HepG2 (cell line): ENCODE data around the gene ZBTB22. TPM values are rescaled to one million over a fixed set of nuclear protein-coding genes. Genes with fewer than 3 reads are reported as not detected.
A peak's percentile ranks its signal among the peaks of the same experiment; 100 is the strongest.

Experiments
- ATF1 ChIP-seq: IDR thresholded peaks from 2 replicates; pipeline ENCODE4 v1.6.1; 2016; ENCODE audit warnings: mild to moderate bottlenecking, control low read depth
- BCL6 ChIP-seq: IDR thresholded peaks from 2 replicates; pipeline ENCODE4 v1.6.1; 2016; ENCODE audit warnings: missing genetic modification reagents, missing compliant biosample characterization
- HHEX ChIP-seq: IDR thresholded peaks from 2 replicates; pipeline ENCODE4 v1.6.1; 2016; ENCODE audit warnings: control low read depth
- MYC ChIP-seq: sonication (generic); formaldehyde crosslinking; IDR thresholded peaks from 2 replicates; pipeline ENCODE4 v1.9.0; 2021; ENCODE audit warnings: missing genetic modification reagents, borderline replicate concordance
- TBX3 ChIP-seq: fragments of 450-650 bp; IDR thresholded peaks from 2 replicates; pipeline ENCODE4 v1.6.1; 2017; ENCODE audit warnings: antibody characterized with exemption, mild to moderate bottlenecking, inconsistent platforms, borderline replicate concordance
- ZNF33A ChIP-seq: sonication (generic); formaldehyde crosslinking; IDR thresholded peaks from 2 replicates; pipeline ENCODE4 v1.5.1; 2020; ENCODE audit warnings: missing genetic modification reagents, mild to moderate bottlenecking, moderate library complexity, borderline replicate concordance
- ZNF451 ChIP-seq: sonication (generic); formaldehyde crosslinking; IDR thresholded peaks from 2 replicates; pipeline ENCODE4 v1.5.0; 2020; ENCODE audit warnings: mild to moderate bottlenecking, missing genetic modification reagents
- ZNF496 ChIP-seq: sonication (generic); formaldehyde crosslinking; IDR thresholded peaks from 2 replicates; pipeline ENCODE4 v1.8.1; 2023; ENCODE audit warnings: mild to moderate bottlenecking, moderate library complexity, missing genetic modification reagents; ENCODE audit not compliant: insufficient replicate concordance
- polyA plus RNA-seq, 8 experiments: library from polyadenylated mRNA; depleted of rRNA in 3 of 8; stranded (reverse) in 7 of 8; unstranded in 1 of 8; fragments of >200 nt; fragmentation: Illumina TruSeq in 4 of 8; extraction: Trizol in 4 of 8; gene quantifications; 2 replicates each; pipeline versions ENCODE4 v1.2.1 to v1.2.3, GENCODE V29; 2011 to 2016; ENCODE audit warnings: low read depth in 4 of 8, missing spikeins in 1 of 8, mixed read lengths in 1 of 8; ENCODE audit not compliant: insufficient read depth in 1 of 8
- total RNA-seq, 5 experiments: library from RNA; depleted of rRNA; stranded (reverse); fragments of >200 nt; fragmentation: Illumina TruSeq; extraction: Trizol; gene quantifications; 2 replicates each; pipeline ENCODE4 v1.2.3, GENCODE V29; 2016; ENCODE audit warnings: low read depth in 1 of 5
- TF ChIP-seq, protein P1 (sequence below): sonication (generic); formaldehyde crosslinking; IDR thresholded peaks from 2 replicates; pipeline ENCODE4 v1.8.1; 2023; ENCODE audit warnings: mild to moderate bottlenecking, missing genetic modification reagents
- TF ChIP-seq, protein P2 (sequence below): fragments of 450-650 bp; IDR thresholded peaks from 2 replicates; pipeline ENCODE4 v1.6.1; 2016
- TF ChIP-seq, protein P3 (sequence below): sonication (generic); formaldehyde crosslinking; IDR thresholded peaks from 2 replicates; pipeline ENCODE4 v1.5.1; 2020; ENCODE audit warnings: mild to moderate bottlenecking, missing genetic modification reagents, borderline replicate concordance
- TF ChIP-seq, protein P4 (sequence below): sonication (generic); formaldehyde crosslinking; IDR thresholded peaks from 2 replicates; pipeline ENCODE4 v1.4.0; 2020; ENCODE audit warnings: missing genetic modification reagents, mild to moderate bottlenecking, borderline replicate concordance
- TF ChIP-seq, protein P5 (sequence below): sonication (generic); formaldehyde crosslinking; IDR thresholded peaks from 2 replicates; pipeline ENCODE4 v1.4.0; 2020; ENCODE audit warnings: mild to moderate bottlenecking, missing genetic modification reagents
- TF ChIP-seq, protein P6 (sequence below): sonication (generic); formaldehyde crosslinking; IDR thresholded peaks from 2 replicates; pipeline ENCODE4 v1.4.0; 2020; ENCODE audit warnings: mild to moderate bottlenecking, missing genetic modification reagents

ZBTB22 gene
- total and polyA plus RNA-seq, 2 of the 13 experiments (the other 11 are each of a cell fraction or from before 2014, with no cell fraction given), result 8.0 to 10.6 TPM

DNA sequence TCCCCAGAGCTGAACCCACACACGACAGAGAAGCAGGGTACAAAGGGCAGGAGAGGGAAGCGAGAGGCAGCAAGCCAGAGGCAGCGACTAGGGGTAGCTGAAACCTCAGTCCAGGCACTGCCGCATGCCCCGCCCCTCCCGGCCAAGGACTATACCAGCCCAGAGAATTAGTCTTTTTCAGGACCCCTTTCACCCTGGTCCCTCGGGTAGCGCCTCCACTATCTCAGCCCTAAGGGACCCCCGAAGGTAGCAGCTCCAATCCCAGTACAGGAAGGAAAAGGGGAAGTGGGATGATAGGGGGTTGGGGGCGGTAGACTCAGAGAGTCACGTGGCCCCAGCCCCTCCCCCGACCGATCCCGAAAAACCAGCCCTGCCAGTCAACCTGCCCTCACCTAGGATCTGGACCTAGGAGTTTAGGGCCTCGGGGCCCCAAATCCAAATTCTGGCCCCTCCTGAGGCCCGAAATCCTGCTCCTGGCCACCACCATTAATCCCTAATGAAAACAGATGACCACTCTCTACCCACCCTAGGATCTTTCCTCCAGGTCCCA, 20.1 kb downstream of the ZBTB22 start (continued):
- TF ChIP-seq, protein P1, sequence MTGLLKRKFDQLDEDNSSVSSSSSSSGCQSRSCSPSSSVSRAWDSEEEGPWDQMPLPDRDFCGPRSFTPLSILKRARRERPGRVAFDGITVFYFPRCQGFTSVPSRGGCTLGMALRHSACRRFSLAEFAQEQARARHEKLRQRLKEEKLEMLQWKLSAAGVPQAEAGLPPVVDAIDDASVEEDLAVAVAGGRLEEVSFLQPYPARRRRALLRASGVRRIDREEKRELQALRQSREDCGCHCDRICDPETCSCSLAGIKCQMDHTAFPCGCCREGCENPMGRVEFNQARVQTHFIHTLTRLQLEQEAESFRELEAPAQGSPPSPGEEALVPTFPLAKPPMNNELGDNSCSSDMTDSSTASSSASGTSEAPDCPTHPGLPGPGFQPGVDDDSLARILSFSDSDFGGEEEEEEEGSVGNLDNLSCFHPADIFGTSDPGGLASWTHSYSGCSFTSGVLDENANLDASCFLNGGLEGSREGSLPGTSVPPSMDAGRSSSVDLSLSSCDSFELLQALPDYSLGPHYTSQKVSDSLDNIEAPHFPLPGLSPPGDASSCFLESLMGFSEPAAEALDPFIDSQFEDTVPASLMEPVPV (CRISPR knock-in tag), result no peak
- TF ChIP-seq, protein P2, sequence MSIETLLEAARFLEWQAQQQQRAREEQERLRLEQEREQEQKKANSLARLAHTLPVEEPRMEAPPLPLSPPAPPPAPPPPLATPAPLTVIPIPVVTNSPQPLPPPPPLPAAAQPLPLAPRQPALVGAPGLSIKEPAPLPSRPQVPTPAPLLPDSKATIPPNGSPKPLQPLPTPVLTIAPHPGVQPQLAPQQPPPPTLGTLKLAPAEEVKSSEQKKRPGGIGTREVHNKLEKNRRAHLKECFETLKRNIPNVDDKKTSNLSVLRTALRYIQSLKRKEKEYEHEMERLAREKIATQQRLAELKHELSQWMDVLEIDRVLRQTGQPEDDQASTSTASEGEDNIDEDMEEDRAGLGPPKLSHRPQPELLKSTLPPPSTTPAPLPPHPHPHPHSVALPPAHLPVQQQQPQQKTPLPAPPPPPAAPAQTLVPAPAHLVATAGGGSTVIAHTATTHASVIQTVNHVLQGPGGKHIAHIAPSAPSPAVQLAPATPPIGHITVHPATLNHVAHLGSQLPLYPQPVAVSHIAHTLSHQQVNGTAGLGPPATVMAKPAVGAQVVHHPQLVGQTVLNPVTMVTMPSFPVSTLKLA, result no peak
- TF ChIP-seq MYC (CRISPR knock-in tag) (peak; percentile 42; the same call in 1 of the 2 replicates), HHEX (CRISPR knock-in tag) (no peak), ZNF451 (CRISPR knock-in tag) (no peak), ATF1 (CRISPR knock-in tag) (no peak), ZNF33A (CRISPR knock-in tag) (no peak), ZNF496 (CRISPR knock-in tag) (no peak), BCL6 (no peak), TBX3 (no peak)
- TF ChIP-seq, protein P3, sequence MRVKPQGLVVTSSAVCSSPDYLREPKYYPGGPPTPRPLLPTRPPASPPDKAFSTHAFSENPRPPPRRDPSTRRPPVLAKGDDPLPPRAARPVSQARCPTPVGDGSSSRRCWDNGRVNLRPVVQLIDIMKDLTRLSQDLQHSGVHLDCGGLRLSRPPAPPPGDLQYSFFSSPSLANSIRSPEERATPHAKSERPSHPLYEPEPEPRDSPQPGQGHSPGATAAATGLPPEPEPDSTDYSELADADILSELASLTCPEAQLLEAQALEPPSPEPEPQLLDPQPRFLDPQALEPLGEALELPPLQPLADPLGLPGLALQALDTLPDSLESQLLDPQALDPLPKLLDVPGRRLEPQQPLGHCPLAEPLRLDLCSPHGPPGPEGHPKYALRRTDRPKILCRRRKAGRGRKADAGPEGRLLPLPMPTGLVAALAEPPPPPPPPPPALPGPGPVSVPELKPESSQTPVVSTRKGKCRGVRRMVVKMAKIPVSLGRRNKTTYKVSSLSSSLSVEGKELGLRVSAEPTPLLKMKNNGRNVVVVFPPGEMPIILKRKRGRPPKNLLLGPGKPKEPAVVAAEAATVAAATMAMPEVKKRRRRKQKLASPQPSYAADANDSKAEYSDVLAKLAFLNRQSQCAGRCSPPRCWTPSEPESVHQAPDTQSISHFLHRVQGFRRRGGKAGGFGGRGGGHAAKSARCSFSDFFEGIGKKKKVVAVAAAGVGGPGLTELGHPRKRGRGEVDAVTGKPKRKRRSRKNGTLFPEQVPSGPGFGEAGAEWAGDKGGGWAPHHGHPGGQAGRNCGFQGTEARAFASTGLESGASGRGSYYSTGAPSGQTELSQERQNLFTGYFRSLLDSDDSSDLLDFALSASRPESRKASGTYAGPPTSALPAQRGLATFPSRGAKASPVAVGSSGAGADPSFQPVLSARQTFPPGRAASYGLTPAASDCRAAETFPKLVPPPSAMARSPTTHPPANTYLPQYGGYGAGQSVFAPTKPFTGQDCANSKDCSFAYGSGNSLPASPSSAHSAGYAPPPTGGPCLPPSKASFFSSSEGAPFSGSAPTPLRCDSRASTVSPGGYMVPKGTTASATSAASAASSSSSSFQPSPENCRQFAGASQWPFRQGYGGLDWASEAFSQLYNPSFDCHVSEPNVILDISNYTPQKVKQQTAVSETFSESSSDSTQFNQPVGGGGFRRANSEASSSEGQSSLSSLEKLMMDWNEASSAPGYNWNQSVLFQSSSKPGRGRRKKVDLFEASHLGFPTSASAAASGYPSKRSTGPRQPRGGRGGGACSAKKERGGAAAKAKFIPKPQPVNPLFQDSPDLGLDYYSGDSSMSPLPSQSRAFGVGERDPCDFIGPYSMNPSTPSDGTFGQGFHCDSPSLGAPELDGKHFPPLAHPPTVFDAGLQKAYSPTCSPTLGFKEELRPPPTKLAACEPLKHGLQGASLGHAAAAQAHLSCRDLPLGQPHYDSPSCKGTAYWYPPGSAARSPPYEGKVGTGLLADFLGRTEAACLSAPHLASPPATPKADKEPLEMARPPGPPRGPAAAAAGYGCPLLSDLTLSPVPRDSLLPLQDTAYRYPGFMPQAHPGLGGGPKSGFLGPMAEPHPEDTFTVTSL (CRISPR knock-in tag), result no peak
- TF ChIP-seq, protein P4, sequence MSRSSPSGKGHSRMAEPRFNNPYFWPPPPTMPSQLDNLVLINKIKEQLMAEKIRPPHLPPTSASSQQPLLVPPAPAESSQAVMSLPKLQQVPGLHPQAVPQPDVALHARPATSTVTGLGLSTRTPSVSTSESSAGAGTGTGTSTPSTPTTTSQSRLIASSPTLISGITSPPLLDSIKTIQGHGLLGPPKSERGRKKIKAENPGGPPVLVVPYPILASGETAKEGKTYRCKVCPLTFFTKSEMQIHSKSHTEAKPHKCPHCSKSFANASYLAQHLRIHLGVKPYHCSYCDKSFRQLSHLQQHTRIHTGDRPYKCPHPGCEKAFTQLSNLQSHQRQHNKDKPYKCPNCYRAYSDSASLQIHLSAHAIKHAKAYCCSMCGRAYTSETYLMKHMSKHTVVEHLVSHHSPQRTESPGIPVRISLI (CRISPR knock-in tag), result no peak
- TF ChIP-seq, protein P5, sequence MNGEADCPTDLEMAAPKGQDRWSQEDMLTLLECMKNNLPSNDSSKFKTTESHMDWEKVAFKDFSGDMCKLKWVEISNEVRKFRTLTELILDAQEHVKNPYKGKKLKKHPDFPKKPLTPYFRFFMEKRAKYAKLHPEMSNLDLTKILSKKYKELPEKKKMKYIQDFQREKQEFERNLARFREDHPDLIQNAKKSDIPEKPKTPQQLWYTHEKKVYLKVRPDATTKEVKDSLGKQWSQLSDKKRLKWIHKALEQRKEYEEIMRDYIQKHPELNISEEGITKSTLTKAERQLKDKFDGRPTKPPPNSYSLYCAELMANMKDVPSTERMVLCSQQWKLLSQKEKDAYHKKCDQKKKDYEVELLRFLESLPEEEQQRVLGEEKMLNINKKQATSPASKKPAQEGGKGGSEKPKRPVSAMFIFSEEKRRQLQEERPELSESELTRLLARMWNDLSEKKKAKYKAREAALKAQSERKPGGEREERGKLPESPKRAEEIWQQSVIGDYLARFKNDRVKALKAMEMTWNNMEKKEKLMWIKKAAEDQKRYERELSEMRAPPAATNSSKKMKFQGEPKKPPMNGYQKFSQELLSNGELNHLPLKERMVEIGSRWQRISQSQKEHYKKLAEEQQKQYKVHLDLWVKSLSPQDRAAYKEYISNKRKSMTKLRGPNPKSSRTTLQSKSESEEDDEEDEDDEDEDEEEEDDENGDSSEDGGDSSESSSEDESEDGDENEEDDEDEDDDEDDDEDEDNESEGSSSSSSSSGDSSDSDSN (CRISPR knock-in tag), result no peak
- TF ChIP-seq, protein P6, sequence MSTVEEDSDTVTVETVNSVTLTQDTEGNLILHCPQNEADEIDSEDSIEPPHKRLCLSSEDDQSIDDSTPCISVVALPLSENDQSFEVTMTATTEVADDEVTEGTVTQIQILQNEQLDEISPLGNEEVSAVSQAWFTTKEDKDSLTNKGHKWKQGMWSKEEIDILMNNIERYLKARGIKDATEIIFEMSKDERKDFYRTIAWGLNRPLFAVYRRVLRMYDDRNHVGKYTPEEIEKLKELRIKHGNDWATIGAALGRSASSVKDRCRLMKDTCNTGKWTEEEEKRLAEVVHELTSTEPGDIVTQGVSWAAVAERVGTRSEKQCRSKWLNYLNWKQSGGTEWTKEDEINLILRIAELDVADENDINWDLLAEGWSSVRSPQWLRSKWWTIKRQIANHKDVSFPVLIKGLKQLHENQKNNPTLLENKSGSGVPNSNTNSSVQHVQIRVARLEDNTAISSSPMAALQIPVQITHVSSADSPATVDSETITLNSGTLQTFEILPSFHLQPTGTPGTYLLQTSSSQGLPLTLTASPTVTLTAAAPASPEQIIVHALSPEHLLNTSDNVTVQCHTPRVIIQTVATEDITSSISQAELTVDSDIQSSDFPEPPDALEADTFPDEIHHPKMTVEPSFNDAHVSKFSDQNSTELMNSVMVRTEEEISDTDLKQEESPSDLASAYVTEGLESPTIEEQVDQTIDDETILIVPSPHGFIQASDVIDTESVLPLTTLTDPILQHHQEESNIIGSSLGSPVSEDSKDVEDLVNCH (CRISPR knock-in tag), result no peak
